SK-N-SH (cell line): ENCODE results near the gene ITFG1. TPM values are rescaled to one million over a fixed set of nuclear protein-coding genes. Genes with fewer than 3 reads are reported as not detected.

ENCODE experiments used
- CTCF ChIA-PET: fragments of 300-600, 350-600 bp; formaldehyde crosslinking; extraction: SDS; loops from one replicate; lab custom pipeline; 2021; lab: Yijun Ruan, JAX
- POLR2A ChIA-PET: fragments of 350-600 bp; sonication (Branson Sonifier 250); formaldehyde crosslinking; extraction: SDS; loops from one replicate; lab custom pipeline; 2020; ENCODE audit warnings: antibody characterized with exemption, inconsistent platforms; lab: Yijun Ruan, JAX
- DNase-seq: peaks from one replicate; pipeline ENCODE4 v3.0.0; 2012
- H2AFZ ChIP-seq: fragments of 200-600 bp; sonication (generic); 2 replicates; pipeline ENCODE4 v1.8.1; 2016; ENCODE audit warnings: antibody characterized with exemption, mild to moderate bottlenecking, low read depth
- H3F3A ChIP-seq: fragments of 200-600 bp; sonication (generic); replicated peaks from 2 replicates; pipeline ENCODE3; 2016; ENCODE audit warnings: antibody characterized with exemption, mild to moderate bottlenecking; ENCODE audit not compliant: insufficient read depth
- H3K27ac ChIP-seq, 2 experiments: fragments of 200-500 bp in 1 of 2; fragments of 200-600 bp in 1 of 2; sonication (Bioruptor generic) in 1 of 2; sonication (generic), shearing (Covaris generic) in 1 of 2; 2 replicates each; pipeline versions ENCODE4 v1.5.1 to v1.6.1; 2014 to 2016; ENCODE audit warnings: low read depth in 2 of 2, inconsistent platforms in 1 of 2, low read length in 1 of 2, mild to moderate bottlenecking in 1 of 2, mixed read lengths in 1 of 2
- H3K27me3 ChIP-seq: fragments of 200-600 bp; sonication (generic), shearing (Covaris generic); 2 replicates; pipeline ENCODE4 v1.6.1; 2016; ENCODE audit warnings: mixed run types; ENCODE audit not compliant: insufficient read depth
- H3K36me3 ChIP-seq, 2 experiments: fragments of 200-500 bp in 1 of 2; fragments of 200-600 bp in 1 of 2; sonication (Bioruptor generic) in 1 of 2; sonication (generic) in 1 of 2; replicated peaks in 1 of 2; 2 replicates each; pipeline versions ENCODE3 to v1.5.1; 2014 to 2016; ENCODE audit warnings: low read length in 1 of 2, mild to moderate bottlenecking in 1 of 2; ENCODE audit not compliant: insufficient read depth in 2 of 2, control insufficient read depth in 1 of 2
- H3K4me1 ChIP-seq, 2 experiments: fragments of 200-500 bp in 1 of 2; fragments of 200-600 bp in 1 of 2; sonication (Bioruptor generic) in 1 of 2; sonication (generic), shearing (Covaris generic) in 1 of 2; 2 replicates each; pipeline versions ENCODE4 v1.5.1 to v1.6.1; 2014 to 2016; ENCODE audit warnings: low read depth in 1 of 2, low read length in 1 of 2, mixed run types in 1 of 2; ENCODE audit not compliant: insufficient read depth in 2 of 2, control insufficient read depth in 1 of 2
- H3K4me2 ChIP-seq: fragments of 200-600 bp; sonication (generic), shearing (Covaris generic); 2 replicates; pipeline ENCODE4 v1.6.1; 2017; ENCODE audit warnings: mixed run types
- H3K4me3 ChIP-seq, 2 experiments: fragments of 200-500 bp in 1 of 2; fragments of 200-600 bp in 1 of 2; sonication (Bioruptor generic) in 1 of 2; sonication (generic), shearing (Covaris generic) in 1 of 2; 2 replicates each; pipeline versions ENCODE4 v1.5.1 to v1.8.1; 2014 to 2016; ENCODE audit warnings: low read depth in 2 of 2, inconsistent platforms in 1 of 2, low read length in 1 of 2, mild to moderate bottlenecking in 1 of 2, mixed read lengths in 1 of 2, moderate library complexity in 1 of 2
- H3K79me2 ChIP-seq: fragments of 200-600 bp; sonication (generic); 2 replicates; pipeline ENCODE4 v1.8.1; 2017; ENCODE audit warnings: mild to moderate bottlenecking; ENCODE audit not compliant: insufficient read depth
- H3K9ac ChIP-seq: fragments of 200-600 bp; sonication (generic); 2 replicates; pipeline ENCODE4 v1.6.1; 2017; ENCODE audit warnings: mixed run types
- H3K9me2 ChIP-seq: fragments of 200-600 bp; sonication (generic); 2 replicates; pipeline ENCODE4 v1.6.1; 2017; ENCODE audit warnings: mixed run types
- H3K9me3 ChIP-seq: fragments of 200-600 bp; sonication (generic); 2 replicates; pipeline ENCODE4 v1.6.1; 2017; ENCODE audit warnings: mixed run types, mild to moderate bottlenecking, moderate library complexity
- H4K20me1 ChIP-seq: fragments of 200-600 bp; sonication (generic); 2 replicates; pipeline ENCODE4 v1.6.1; 2017; ENCODE audit warnings: mild to moderate bottlenecking, mixed run types; ENCODE audit not compliant: insufficient read depth
- EZH2phosphoT487 ChIP-seq: fragments of 200-600 bp; sonication (generic); IDR thresholded peaks from 2 replicates; pipeline ENCODE4 v1.6.1; 2017; ENCODE audit warnings: low read depth, mixed run types, mild to moderate bottlenecking, antibody characterized with exemption, moderate library complexity, borderline replicate concordance
- FOXM1 ChIP-seq: IDR thresholded peaks from 2 replicates; pipeline ENCODE4 v1.4.0; 2012; ENCODE audit warnings: low read depth, mild to moderate bottlenecking
- MEF2A ChIP-seq: IDR thresholded peaks from 2 replicates; pipeline ENCODE4 v1.4.0; 2012; ENCODE audit warnings: low read depth, borderline replicate concordance
- NFIC ChIP-seq: IDR thresholded peaks from 2 replicates; pipeline ENCODE4 v1.4.0; 2012; ENCODE audit warnings: borderline replicate concordance
- NRF1 ChIP-seq: IDR thresholded peaks from 2 replicates; pipeline ENCODE4 v1.6.1; 2012; ENCODE audit warnings: low read depth, mild to moderate bottlenecking, low read length
- RAD21 ChIP-seq: IDR thresholded peaks from 2 replicates; pipeline ENCODE4 v1.6.1; 2012; ENCODE audit warnings: mild to moderate bottlenecking, low read length
- RCOR1 ChIP-seq: fragments of 150-350 bp; IDR thresholded peaks from 2 replicates; pipeline ENCODE4 v1.6.1; 2017; ENCODE audit warnings: antibody characterized with exemption, low read length
- SMC3 ChIP-seq: IDR thresholded peaks from 2 replicates; pipeline ENCODE4 v1.6.1; 2012; ENCODE audit warnings: low read depth, low read length, improper control_type of control experiment
- TCF12 ChIP-seq: IDR thresholded peaks from 2 replicates; pipeline ENCODE4 v1.4.0; 2012
- TEAD4 ChIP-seq: IDR thresholded peaks from 2 replicates; pipeline ENCODE4 v1.4.0; 2012; ENCODE audit warnings: mild to moderate bottlenecking, borderline replicate concordance; ENCODE audit not compliant: insufficient read depth
- WGBS: methylation state at CpG from one replicate; pipeline ENCODE4 v1.1.6; 2017; ENCODE audit warnings: low lambda C conversion rate; 5-methylcytosine and 5-hydroxymethylcytosine counted together
- polyA plus RNA-seq, 3 experiments: library from polyadenylated mRNA; depleted of rRNA; stranded (reverse); fragments of >200 nt; gene quantifications; 2 replicates each; pipeline ENCODE4 v1.2.3, GENCODE V29; 2012
- TF ChIP-seq, protein P1 (sequence below): IDR thresholded peaks from 2 replicates; pipeline ENCODE4 v1.6.1; 2012; ENCODE audit warnings: mild to moderate bottlenecking, low read depth, low read length, moderate library complexity
- TF ChIP-seq, protein P2 (sequence below): fragments of 200-600 bp; sonication (generic); IDR thresholded peaks from 2 replicates; pipeline ENCODE4 v1.6.1; 2017; ENCODE audit warnings: antibody characterized with exemption, mild to moderate bottlenecking, moderate library complexity
- TF ChIP-seq, protein P3 (sequence below): IDR thresholded peaks from 2 replicates; pipeline ENCODE4 v1.4.0; 2012; ENCODE audit warnings: low read depth
- TF ChIP-seq, protein P4 (sequence below): IDR thresholded peaks from 2 replicates; pipeline ENCODE4; 2012
- TF ChIP-seq, protein P5 (sequence below): IDR thresholded peaks from 2 replicates; pipeline ENCODE4 v1.4.0; 2012; ENCODE audit warnings: low read depth, borderline replicate concordance

ITFG1 gene
- polyA plus RNA-seq, 1 of the 3 experiments (the other 2 are of a cell fraction): 48.6 TPM

DNA sequence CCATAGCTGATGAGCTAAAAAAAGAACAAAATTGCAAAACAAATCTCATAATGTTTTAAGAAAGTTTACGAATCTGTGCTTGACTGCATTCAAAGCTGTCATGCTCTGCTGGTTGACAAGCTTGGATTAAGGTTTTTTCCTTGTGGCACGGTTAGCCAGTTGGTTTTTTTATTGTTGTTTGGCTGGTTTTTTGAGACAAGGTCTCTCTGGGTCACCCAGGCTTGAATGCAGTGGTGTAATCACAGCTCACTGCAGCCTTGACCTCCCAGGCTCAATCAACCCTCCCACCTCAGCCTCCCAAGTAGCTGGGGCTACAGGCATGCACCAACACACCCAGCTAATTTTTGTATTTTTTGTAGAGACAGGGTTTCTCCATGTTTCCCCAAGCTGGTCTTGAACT lies 45.9 kb upstream of the ITFG1 start:
- no peak overlapping the region for H2AFZ ChIP-seq
- TF ChIP-seq, protein P1, sequence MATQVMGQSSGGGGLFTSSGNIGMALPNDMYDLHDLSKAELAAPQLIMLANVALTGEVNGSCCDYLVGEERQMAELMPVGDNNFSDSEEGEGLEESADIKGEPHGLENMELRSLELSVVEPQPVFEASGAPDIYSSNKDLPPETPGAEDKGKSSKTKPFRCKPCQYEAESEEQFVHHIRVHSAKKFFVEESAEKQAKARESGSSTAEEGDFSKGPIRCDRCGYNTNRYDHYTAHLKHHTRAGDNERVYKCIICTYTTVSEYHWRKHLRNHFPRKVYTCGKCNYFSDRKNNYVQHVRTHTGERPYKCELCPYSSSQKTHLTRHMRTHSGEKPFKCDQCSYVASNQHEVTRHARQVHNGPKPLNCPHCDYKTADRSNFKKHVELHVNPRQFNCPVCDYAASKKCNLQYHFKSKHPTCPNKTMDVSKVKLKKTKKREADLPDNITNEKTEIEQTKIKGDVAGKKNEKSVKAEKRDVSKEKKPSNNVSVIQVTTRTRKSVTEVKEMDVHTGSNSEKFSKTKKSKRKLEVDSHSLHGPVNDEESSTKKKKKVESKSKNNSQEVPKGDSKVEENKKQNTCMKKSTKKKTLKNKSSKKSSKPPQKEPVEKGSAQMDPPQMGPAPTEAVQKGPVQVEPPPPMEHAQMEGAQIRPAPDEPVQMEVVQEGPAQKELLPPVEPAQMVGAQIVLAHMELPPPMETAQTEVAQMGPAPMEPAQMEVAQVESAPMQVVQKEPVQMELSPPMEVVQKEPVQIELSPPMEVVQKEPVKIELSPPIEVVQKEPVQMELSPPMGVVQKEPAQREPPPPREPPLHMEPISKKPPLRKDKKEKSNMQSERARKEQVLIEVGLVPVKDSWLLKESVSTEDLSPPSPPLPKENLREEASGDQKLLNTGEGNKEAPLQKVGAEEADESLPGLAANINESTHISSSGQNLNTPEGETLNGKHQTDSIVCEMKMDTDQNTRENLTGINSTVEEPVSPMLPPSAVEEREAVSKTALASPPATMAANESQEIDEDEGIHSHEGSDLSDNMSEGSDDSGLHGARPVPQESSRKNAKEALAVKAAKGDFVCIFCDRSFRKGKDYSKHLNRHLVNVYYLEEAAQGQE: no peak
- TF ChIP-seq MEF2A: no peak
- no peak for TF ChIP-seq TCF12
- TF ChIP-seq SMC3: no peak
- TF ChIP-seq, protein P2, sequence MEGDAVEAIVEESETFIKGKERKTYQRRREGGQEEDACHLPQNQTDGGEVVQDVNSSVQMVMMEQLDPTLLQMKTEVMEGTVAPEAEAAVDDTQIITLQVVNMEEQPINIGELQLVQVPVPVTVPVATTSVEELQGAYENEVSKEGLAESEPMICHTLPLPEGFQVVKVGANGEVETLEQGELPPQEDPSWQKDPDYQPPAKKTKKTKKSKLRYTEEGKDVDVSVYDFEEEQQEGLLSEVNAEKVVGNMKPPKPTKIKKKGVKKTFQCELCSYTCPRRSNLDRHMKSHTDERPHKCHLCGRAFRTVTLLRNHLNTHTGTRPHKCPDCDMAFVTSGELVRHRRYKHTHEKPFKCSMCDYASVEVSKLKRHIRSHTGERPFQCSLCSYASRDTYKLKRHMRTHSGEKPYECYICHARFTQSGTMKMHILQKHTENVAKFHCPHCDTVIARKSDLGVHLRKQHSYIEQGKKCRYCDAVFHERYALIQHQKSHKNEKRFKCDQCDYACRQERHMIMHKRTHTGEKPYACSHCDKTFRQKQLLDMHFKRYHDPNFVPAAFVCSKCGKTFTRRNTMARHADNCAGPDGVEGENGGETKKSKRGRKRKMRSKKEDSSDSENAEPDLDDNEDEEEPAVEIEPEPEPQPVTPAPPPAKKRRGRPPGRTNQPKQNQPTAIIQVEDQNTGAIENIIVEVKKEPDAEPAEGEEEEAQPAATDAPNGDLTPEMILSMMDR: no peak
- no peak for TF ChIP-seq RAD21
- TF ChIP-seq, protein P3, sequence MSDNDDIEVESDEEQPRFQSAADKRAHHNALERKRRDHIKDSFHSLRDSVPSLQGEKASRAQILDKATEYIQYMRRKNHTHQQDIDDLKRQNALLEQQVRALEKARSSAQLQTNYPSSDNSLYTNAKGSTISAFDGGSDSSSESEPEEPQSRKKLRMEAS: no peak
- no peak for TF ChIP-seq FOXM1
- TF ChIP-seq, protein P4, sequence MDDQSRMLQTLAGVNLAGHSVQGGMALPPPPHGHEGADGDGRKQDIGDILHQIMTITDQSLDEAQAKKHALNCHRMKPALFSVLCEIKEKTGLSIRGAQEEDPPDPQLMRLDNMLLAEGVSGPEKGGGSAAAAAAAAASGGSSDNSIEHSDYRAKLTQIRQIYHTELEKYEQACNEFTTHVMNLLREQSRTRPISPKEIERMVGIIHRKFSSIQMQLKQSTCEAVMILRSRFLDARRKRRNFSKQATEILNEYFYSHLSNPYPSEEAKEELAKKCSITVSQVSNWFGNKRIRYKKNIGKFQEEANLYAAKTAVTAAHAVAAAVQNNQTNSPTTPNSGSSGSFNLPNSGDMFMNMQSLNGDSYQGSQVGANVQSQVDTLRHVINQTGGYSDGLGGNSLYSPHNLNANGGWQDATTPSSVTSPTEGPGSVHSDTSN: no peak
- no peak for TF ChIP-seq RCOR1
- no peak for TF ChIP-seq TEAD4
- no peak for TF ChIP-seq NFIC
- TF ChIP-seq, protein P5, sequence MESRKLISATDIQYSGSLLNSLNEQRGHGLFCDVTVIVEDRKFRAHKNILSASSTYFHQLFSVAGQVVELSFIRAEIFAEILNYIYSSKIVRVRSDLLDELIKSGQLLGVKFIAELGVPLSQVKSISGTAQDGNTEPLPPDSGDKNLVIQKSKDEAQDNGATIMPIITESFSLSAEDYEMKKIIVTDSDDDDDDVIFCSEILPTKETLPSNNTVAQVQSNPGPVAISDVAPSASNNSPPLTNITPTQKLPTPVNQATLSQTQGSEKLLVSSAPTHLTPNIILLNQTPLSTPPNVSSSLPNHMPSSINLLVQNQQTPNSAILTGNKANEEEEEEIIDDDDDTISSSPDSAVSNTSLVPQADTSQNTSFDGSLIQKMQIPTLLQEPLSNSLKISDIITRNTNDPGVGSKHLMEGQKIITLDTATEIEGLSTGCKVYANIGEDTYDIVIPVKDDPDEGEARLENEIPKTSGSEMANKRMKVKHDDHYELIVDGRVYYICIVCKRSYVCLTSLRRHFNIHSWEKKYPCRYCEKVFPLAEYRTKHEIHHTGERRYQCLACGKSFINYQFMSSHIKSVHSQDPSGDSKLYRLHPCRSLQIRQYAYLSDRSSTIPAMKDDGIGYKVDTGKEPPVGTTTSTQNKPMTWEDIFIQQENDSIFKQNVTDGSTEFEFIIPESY: no peak
- no peak for TF ChIP-seq EZH2phosphoT487
- no peak for TF ChIP-seq NRF1
- H3K27me3 ChIP-seq: no peaks in the 10 kb centered on the region
- no peak overlapping the region for H3K4me2 ChIP-seq
- H3K27ac ChIP-seq: no peak overlapping the region
- H3K9me2 ChIP-seq: no peaks in the 10 kb centered on the region
- no peak overlapping the region for H3K4me3 ChIP-seq
- ChIA-PET POLR2A (interaction anchor here (0.7 kb wide), 1 partner anchor 38 kb away, joined by 4 read pairs; no protein-coding TSS in a partner anchor), CTCF (interaction anchor here (1.1 to 1.2 kb wide), 2 partner anchors 11 to 365 kb away, joined by 3 read pairs; no protein-coding TSS in a partner anchor)
- no peak overlapping the region for H3K9ac ChIP-seq
- no peaks in the 10 kb centered on the region for H3F3A ChIP-seq
- WGBS: 95% methylated on average over 2 of the region's 2 CpGs
- no peaks in the 10 kb centered on the region for H3K9me3 ChIP-seq
- DNase-seq: no peak
- H4K20me1 ChIP-seq: no peaks in the 10 kb centered on the region
- no peaks in the 10 kb centered on the region for H3K79me2 ChIP-seq
- H3K4me1 ChIP-seq: no peaks in the 10 kb centered on the region; a peak in 1 of 4 replicates
- H3K36me3 ChIP-seq: peaks cover 33 to 34% of the 10 kb centered on the region in 2 experiments
